IMR-90 (cell line): ENCODE data around the gene EPAS1. TPM values are rescaled to one million over a fixed set of nuclear protein-coding genes. Genes with fewer than 3 reads are reported as not detected.

Experiments used
- ATAC-seq: fragments of 200-7000 bp; cut with Tn5 transposase; 2 replicates; pipeline ENCODE4 v1.9.1; 2020; ENCODE audit warnings: low read depth, mild to moderate bottlenecking, moderate library complexity
- BruUV-seq: library from RNA; stranded (reverse); fragments of 400-500 nt; replicated peaks from 2 replicates; lab custom pipeline; 2021; lab: Mats Ljungman, UMichigan
- CTCF ChIA-PET: fragments of 300-600 bp; formaldehyde crosslinking; extraction: SDS; loops from one replicate; lab custom pipeline; 2021; ENCODE audit warnings: antibody characterized with exemption; lab: Yijun Ruan, JAX
- POLR2A ChIA-PET: fragments of 300-600 bp; sonication (Branson Sonifier 250); formaldehyde crosslinking; loops from one replicate; lab custom pipeline; 2022; ENCODE audit warnings: antibody characterized with exemption; ENCODE audit not compliant: unreplicated experiment; lab: Charles Lee
- DNase-seq: peaks from one replicate; pipeline ENCODE4 v3.0.0; 2013
- H2AFZ ChIP-seq: replicated peaks from 2 replicates; pipeline ENCODE3; 2013; ENCODE audit warnings: low read length, mild to moderate bottlenecking; ENCODE audit not compliant: poor library complexity
- H2AK5ac ChIP-seq: 2 replicates; pipeline ENCODE4 v1.6.1; 2013; ENCODE audit warnings: low read depth, low read length, inconsistent platforms
- H2AK9ac ChIP-seq: replicated peaks from 2 replicates; pipeline ENCODE3; 2013; ENCODE audit warnings: mild to moderate bottlenecking, low read depth, low read length, moderate library complexity; ENCODE audit not compliant: poor library complexity
- H2BK120ac ChIP-seq: 2 replicates; pipeline ENCODE4 v1.6.1; 2013; ENCODE audit warnings: low read depth, low read length, inconsistent platforms
- H2BK15ac ChIP-seq: 3 replicates; pipeline ENCODE4 v1.6.1; 2013; ENCODE audit warnings: low read depth, low read length, inconsistent platforms
- H2BK20ac ChIP-seq: 2 replicates; pipeline ENCODE4 v1.6.1; 2013; ENCODE audit warnings: low read depth, mild to moderate bottlenecking, inconsistent platforms, low read length, moderate library complexity
- H2BK5ac ChIP-seq: 2 replicates; pipeline ENCODE4 v1.6.1; 2013; ENCODE audit warnings: mild to moderate bottlenecking, low read depth, low read length, inconsistent platforms; ENCODE audit not compliant: poor library complexity, severe bottlenecking
- H3K14ac ChIP-seq: replicated peaks from 2 replicates; pipeline ENCODE4 v1.6.1; 2013; ENCODE audit warnings: low read depth, low read length, inconsistent platforms
- H3K18ac ChIP-seq: 2 replicates; pipeline ENCODE4 v1.6.1; 2013; ENCODE audit warnings: low read depth, low read length, control low read depth
- H3K23ac ChIP-seq: 2 replicates; pipeline ENCODE4 v1.6.1; 2013; ENCODE audit warnings: low read depth, low read length, inconsistent platforms
- H3K27ac ChIP-seq: 2 replicates; pipeline ENCODE4 v1.5.1; 2013; ENCODE audit warnings: mild to moderate bottlenecking, control low read depth, low read length; ENCODE audit not compliant: insufficient read depth
- H3K27me3 ChIP-seq: 2 replicates; pipeline ENCODE4 v1.6.1; 2013; ENCODE audit warnings: low read length; ENCODE audit not compliant: control insufficient read depth, insufficient read depth
- H3K36me3 ChIP-seq: 2 replicates; pipeline ENCODE4 v1.6.1; 2013; ENCODE audit warnings: low read length, mixed read lengths; ENCODE audit not compliant: control insufficient read depth, insufficient read depth
- H3K4ac ChIP-seq: 2 replicates; pipeline ENCODE4 v1.6.1; 2013; ENCODE audit warnings: low read depth, low read length, inconsistent platforms
- H3K4me1 ChIP-seq: 2 replicates; pipeline ENCODE4 v1.6.1; 2013; ENCODE audit warnings: low read length, mixed read lengths; ENCODE audit not compliant: control insufficient read depth, insufficient read depth
- H3K4me2 ChIP-seq: 2 replicates; pipeline ENCODE4 v1.6.1; 2013; ENCODE audit warnings: low read depth, mild to moderate bottlenecking, control low read depth, low read length, moderate library complexity
- H3K4me3 ChIP-seq: 2 replicates; pipeline ENCODE4 v1.5.1; 2013; ENCODE audit warnings: low read depth, mild to moderate bottlenecking, control low read depth, low read length, moderate library complexity; ENCODE audit not compliant: insufficient read depth
- H3K56ac ChIP-seq: 2 replicates; pipeline ENCODE4 v1.6.1; 2013; ENCODE audit warnings: low read length, inconsistent platforms; ENCODE audit not compliant: insufficient read depth; ENCODE audit errors: extremely low read depth
- H3K79me1 ChIP-seq, 2 experiments: 2 replicates each; pipeline ENCODE4 v1.6.1; 2013; ENCODE audit warnings: low read length in 2 of 2, inconsistent platforms in 1 of 2, low read depth in 1 of 2
- H3K9ac ChIP-seq: 2 replicates; pipeline ENCODE4 v1.6.1; 2013; ENCODE audit warnings: low read depth, low read length, control low read depth
- H3K9me1 ChIP-seq: 2 replicates; pipeline ENCODE4 v1.6.1; 2013; ENCODE audit warnings: low read length, inconsistent platforms; ENCODE audit not compliant: insufficient read depth
- H3K9me3 ChIP-seq: 2 replicates; pipeline ENCODE4 v1.6.1; 2013; ENCODE audit warnings: low read length; ENCODE audit not compliant: control insufficient read depth, insufficient read depth
- H4K20me1 ChIP-seq: 2 replicates; pipeline ENCODE4 v1.6.1; 2013; ENCODE audit warnings: low read length, inconsistent platforms; ENCODE audit not compliant: insufficient read depth
- H4K5ac ChIP-seq: 2 replicates; pipeline ENCODE4 v1.6.1; 2013; ENCODE audit warnings: mild to moderate bottlenecking, low read depth, low read length, control low read depth
- H4K8ac ChIP-seq, 2 experiments: 2 replicates each; pipeline ENCODE4 v1.6.1; 2013; ENCODE audit warnings: low read depth in 2 of 2, low read length in 2 of 2, control low read depth in 1 of 2, inconsistent platforms in 1 of 2
- H4K91ac ChIP-seq: 2 replicates; pipeline ENCODE4 v1.6.1; 2013; ENCODE audit warnings: low read depth, low read length, inconsistent platforms; ENCODE audit not compliant: insufficient read depth
- BHLHE40 ChIP-seq: fragments of 150-350 bp; IDR thresholded peaks from 2 replicates; pipeline ENCODE4 v1.6.1; 2016; ENCODE audit warnings: mild to moderate bottlenecking, low read depth, low read length
- CEBPB ChIP-seq: IDR thresholded peaks from 2 replicates; pipeline ENCODE4 v1.6.1; 2012; ENCODE audit warnings: low read depth, low read length, improper control_type of control experiment
- CHD1 ChIP-seq: IDR thresholded peaks from 2 replicates; pipeline ENCODE4 v1.6.1; 2012; ENCODE audit warnings: low read depth, low read length, improper control_type of control experiment
- CTCF ChIP-seq: conservative IDR thresholded peaks from 2 replicates; pipeline ENCODE4 v1.5.1; 2012; ENCODE audit warnings: mild to moderate bottlenecking, low read depth, low read length, improper control_type of control experiment
- ELK1 ChIP-seq: fragments of 150-350 bp; IDR thresholded peaks from 2 replicates; pipeline ENCODE4 v1.6.1; 2016; ENCODE audit warnings: low read depth, mild to moderate bottlenecking, low read length, moderate library complexity, borderline replicate concordance
- FOS ChIP-seq: fragments of 150-350 bp; IDR thresholded peaks from 2 replicates; pipeline ENCODE4 v1.6.1; 2016; ENCODE audit warnings: low read depth, low read length
- MAFK ChIP-seq: IDR thresholded peaks from 2 replicates; pipeline ENCODE4 v1.6.1; 2012; ENCODE audit warnings: low read depth, low read length, improper control_type of control experiment
- MAZ ChIP-seq: IDR thresholded peaks from 2 replicates; pipeline ENCODE4 v1.6.1; 2012; ENCODE audit warnings: low read depth, mild to moderate bottlenecking, low read length, improper control_type of control experiment, moderate library complexity, borderline replicate concordance
- MXI1 ChIP-seq: IDR thresholded peaks from 2 replicates; pipeline ENCODE4 v1.6.1; 2012; ENCODE audit warnings: low read depth, mild to moderate bottlenecking, low read length, moderate library complexity, borderline replicate concordance
- NFE2L2 ChIP-seq: fragments of 150-350 bp; IDR thresholded peaks from 2 replicates; pipeline ENCODE4 v1.6.1; 2016; ENCODE audit warnings: low read depth, mild to moderate bottlenecking, low read length
- POLR2A ChIP-seq: IDR thresholded peaks from 2 replicates; pipeline ENCODE4 v1.6.1; 2012; ENCODE audit warnings: mild to moderate bottlenecking, low read depth, low read length
- RAD21 ChIP-seq: IDR thresholded peaks from 2 replicates; pipeline ENCODE4 v1.6.1; 2012; ENCODE audit warnings: low read length, improper control_type of control experiment
- RCOR1 ChIP-seq: IDR thresholded peaks from 2 replicates; pipeline ENCODE4 v1.6.1; 2012; ENCODE audit warnings: mild to moderate bottlenecking, low read length, improper control_type of control experiment; ENCODE audit not compliant: insufficient replicate concordance
- RFX5 ChIP-seq: IDR thresholded peaks from 2 replicates; pipeline ENCODE4 v1.8.0; 2012; ENCODE audit warnings: low read depth, mild to moderate bottlenecking, low read length, moderate library complexity
- SMC3 ChIP-seq: fragments of 150-350 bp; IDR thresholded peaks from 2 replicates; pipeline ENCODE4 v1.6.1; 2016; ENCODE audit warnings: low read depth, mild to moderate bottlenecking, antibody characterized with exemption, low read length, moderate library complexity
- USF2 ChIP-seq: fragments of 150-350 bp; IDR thresholded peaks from 2 replicates; pipeline ENCODE4 v1.6.1; 2017; ENCODE audit warnings: mild to moderate bottlenecking, antibody characterized with exemption, low read length, low read depth
- WGBS, 2 experiments: methylation state at CpG; one replicate each; pipeline versions ENCODE4 v1.1.5 to v1.1.7; 2013; ENCODE audit warnings: missing lambda C conversion rate in 2 of 2; ENCODE audit not compliant: insufficient read length in 1 of 2; ENCODE audit errors: extremely low coverage in 2 of 2; 5-methylcytosine and 5-hydroxymethylcytosine counted together
- dilution Hi-C: fragments of 300-500 bp; cut with HindIII; formaldehyde crosslinking; loops from one replicate; pipeline ENCODE4 v1.14.3; 2018; ENCODE audit warnings: low sequenced_read_pairs; ENCODE audit not compliant: unreplicated experiment
- in situ Hi-C: fragments of 300-500 bp; cut with MboI; formaldehyde crosslinking; loops from 3 replicates; pipeline ENCODE4 v1.14.3; 2019; ENCODE audit warnings: low sequenced_read_pairs, inconsistent platforms, mixed read lengths
- intact Hi-C: fragments of 100-400 bp; cut with micrococcal nuclease; formaldehyde crosslinking; loops from 2 replicates; pipeline ENCODE4 v1.10.0; 2022
- polyA plus RNA-seq, 3 experiments: library from polyadenylated mRNA; depleted of rRNA; stranded (reverse); fragments of >200 nt; gene quantifications; 2 replicates each; pipeline ENCODE4 v1.2.3, GENCODE V29; 2012; ENCODE audit warnings: low replicate concordance in 1 of 3
- total RNA-seq: library from RNA; depleted of rRNA; stranded (reverse); fragments of >200 nt; gene quantifications from 2 replicates; pipeline ENCODE4 v1.2.3, GENCODE V29; 2012

EPAS1 gene
- total and polyA plus RNA-seq, 2 of the 4 experiments (the other 2 are of a cell fraction), result 40.7 to 120 TPM

GRCh38 chr2:46430992-46431391 lies 133.8 kb downstream of the EPAS1 start:
- Histone ChIP-seq H3K56ac (no peak overlapping the region), H3K36me3 (no peaks in the 10 kb centered on the region), H4K20me1 (no peaks in the 10 kb centered on the region), H3K4ac (peak overlapping the region; percentile 56; the same call in 1 of the 2 replicates), H3K9me1 (peaks cover 6% of the 10 kb centered on the region; the same call in 1 of the 2 replicates), H2BK120ac (peak overlapping the region; percentile 74), H2AK5ac (peak overlapping the region; percentile 88; the same call in 1 of the 2 replicates), H3K4me1 (peaks cover 18% of the 10 kb centered on the region), H4K91ac (peak overlapping the region; percentile 49), H4K8ac (peak overlapping the region in 1 of 2 experiments; percentile 63; a peak in 1 of 4 replicates), H3K4me3 (no peak overlapping the region), H3K23ac (no peak overlapping the region), H3K27ac (no peak overlapping the region), H4K5ac (peak overlapping the region; percentile 54), H3K4me2 (no peak overlapping the region), H3K9ac (no peak overlapping the region), H2AK9ac (no peak overlapping the region), H2BK5ac (no peak overlapping the region), H2BK15ac (peak overlapping the region; percentile 69; the same call in 1 of the 3 replicates), H3K18ac (peak overlapping the region; percentile 76), H2AFZ (no peak overlapping the region), H2BK20ac (peak overlapping the region; percentile 83), H3K27me3 (no peaks in the 10 kb centered on the region), H3K14ac (0 out of 2 replicates have a peak overlapping the region, but pooled peaks have one; percentile 17), H3K9me3 (no peaks in the 10 kb centered on the region), H3K79me1 (no peaks in the 10 kb centered on the region; a peak in 1 of 4 replicates)
- ChIA-PET POLR2A (no interaction called here), CTCF (no interaction called here)
- intact Hi-C loops, result loop anchor here (2.0 kb wide), 1 partner anchor 14 kb away; no protein-coding TSS in a partner anchor
- BruUV-seq, result no TSS peak
- TF ChIP-seq RAD21, result no peak
- TF ChIP-seq RFX5, result no peak
- no peak for TF ChIP-seq CTCF
- TF ChIP-seq MXI1, result no peak
- TF ChIP-seq RCOR1, result no peak
- no peak for TF ChIP-seq BHLHE40
- TF ChIP-seq USF2, result no peak
- no peak for TF ChIP-seq FOS
- TF ChIP-seq MAFK, result no peak
- TF ChIP-seq CEBPB, result no peak
- TF ChIP-seq ELK1, result no peak
- TF ChIP-seq POLR2A, result no peak
- no peak for TF ChIP-seq MAZ
- no peak for TF ChIP-seq SMC3
- no peak for TF ChIP-seq NFE2L2
- TF ChIP-seq CHD1, result no peak
- in situ Hi-C loops, result no loop called here
- DNase-seq, result no peak
- WGBS, 2 experiments, result no CpG with 5 or more reads among the region's 1 CpG
- ATAC-seq, result no peak
- dilution Hi-C loops, result no loop called here
